ENCODE results near the gene MBLAC1.
"Not testable (repeated sequence)": the region's sequence is repeated elsewhere in the genome, so short reads cannot be mapped to it uniquely, and the experiment has no call there.

The MBLAC1 gene

GRCh38 chr7:100137851-100138760 is 11.3 kb downstream of the MBLAC1 start:
- H3K36me3 ChIP-seq (ENCODE audit: control insufficient read depth, insufficient read depth, low read length): no peaks in the 10 kb centered on the region
- no peaks in the 10 kb centered on the region for H3K27me3 ChIP-seq (ENCODE audit: control insufficient read depth, insufficient read depth, low read length, poor library complexity, severe bottlenecking)
- H3K4me3 ChIP-seq (ENCODE audit: insufficient read depth, low read depth, low read length): no peak overlapping the region
- no peaks in the 10 kb centered on the region for H3K9me3 ChIP-seq (ENCODE audit: control insufficient read depth, low read length)
- H3K4me1 ChIP-seq (ENCODE audit: control insufficient read depth, insufficient read depth, low read length): no peaks in the 10 kb centered on the region
- WGBS, 2 experiments: 92 to 93% methylated on average over 13 of the region's 13 CpGs
- no peak overlapping the region for H3K27ac ChIP-seq (ENCODE audit: insufficient read depth, low read depth, low read length, poor library complexity, severe bottlenecking)

GRCh38 chr7:100141555-100141949 is 14.8 kb downstream of the MBLAC1 start:
- H3K4me1 ChIP-seq (ENCODE audit: control insufficient read depth, insufficient read depth, low read length): no peaks in the 10 kb centered on the region
- no peaks in the 10 kb centered on the region for H3K27me3 ChIP-seq (ENCODE audit: control insufficient read depth, insufficient read depth, low read length, poor library complexity, severe bottlenecking)
- WGBS, 2 experiments: 86 to 95% methylated on average over 3 of the region's 3 CpGs
- H3K4me3 ChIP-seq (ENCODE audit: insufficient read depth, low read depth, low read length): no peak overlapping the region
- H3K36me3 ChIP-seq (ENCODE audit: control insufficient read depth, insufficient read depth, low read length): no peaks in the 10 kb centered on the region
- H3K9me3 ChIP-seq (ENCODE audit: control insufficient read depth, low read length): no peaks in the 10 kb centered on the region
- no peak overlapping the region for H3K27ac ChIP-seq (ENCODE audit: insufficient read depth, low read depth, low read length, poor library complexity, severe bottlenecking)

- Histone ChIP-seq H3K4me3 (ENCODE audit: insufficient read depth, low read depth, low read length) (no peak overlapping the region), H3K36me3 (ENCODE audit: control insufficient read depth, insufficient read depth, low read length) (no peaks in the 10 kb centered on the region), H3K27ac (ENCODE audit: insufficient read depth, low read depth, low read length, poor library complexity, severe bottlenecking) (no peak overlapping the region), H3K9me3 (ENCODE audit: control insufficient read depth, low read length) (no peaks in the 10 kb centered on the region), H3K4me1 (ENCODE audit: control insufficient read depth, insufficient read depth, low read length) (no peaks in the 10 kb centered on the region), H3K27me3 (ENCODE audit: control insufficient read depth, insufficient read depth, low read length, poor library complexity, severe bottlenecking) (no peaks in the 10 kb centered on the region)
- WGBS, 2 experiments: 89 to 93% methylated on average over 3 of the region's 3 CpGs
Observed at GRCh38 chr7:100142461-100142860, 15.7 kb downstream of the MBLAC1 start.

GRCh38 chr7:100146350-100146749 is 19.6 kb downstream of the MBLAC1 start:
- 95 to 97% methylated on average over 4 of the region's 4 CpGs for WGBS, 2 experiments
- not testable (repeated sequence) for H3K9me3 ChIP-seq (ENCODE audit: control insufficient read depth, low read length); H3K27me3 ChIP-seq (ENCODE audit: control insufficient read depth, insufficient read depth, low read length, poor library complexity, severe bottlenecking); H3K4me3 ChIP-seq (ENCODE audit: insufficient read depth, low read depth, low read length); H3K36me3 ChIP-seq (ENCODE audit: control insufficient read depth, insufficient read depth, low read length); H3K4me1 ChIP-seq (ENCODE audit: control insufficient read depth, insufficient read depth, low read length); H3K27ac ChIP-seq (ENCODE audit: insufficient read depth, low read depth, low read length, poor library complexity, severe bottlenecking)

- WGBS, 2 experiments: 92 to 100% methylated on average over 2 of the region's 2 CpGs
- Histone ChIP-seq H3K9me3 (ENCODE audit: control insufficient read depth, low read length) (no peaks in the 10 kb centered on the region), H3K27ac (ENCODE audit: insufficient read depth, low read depth, low read length, poor library complexity, severe bottlenecking) (no peak overlapping the region), H3K27me3 (ENCODE audit: control insufficient read depth, insufficient read depth, low read length, poor library complexity, severe bottlenecking) (no peaks in the 10 kb centered on the region), H3K4me1 (ENCODE audit: control insufficient read depth, insufficient read depth, low read length) (peaks cover 6% of the 10 kb centered on the region), H3K36me3 (ENCODE audit: control insufficient read depth, insufficient read depth, low read length) (no peaks in the 10 kb centered on the region), H3K4me3 (ENCODE audit: insufficient read depth, low read depth, low read length) (no peak overlapping the region)
Observed at GRCh38 chr7:100147278-100147677, 20.5 kb downstream of the MBLAC1 start.

GRCh38 chr7:100148225-100148558 is 21.4 kb downstream of the MBLAC1 start:
- WGBS, 2 experiments: 75 to 78% methylated on average over 14 of the region's 14 CpGs
- H3K4me3 ChIP-seq (ENCODE audit: insufficient read depth, low read depth, low read length): peak overlapping the region; percentile 13
- H3K27me3 ChIP-seq (ENCODE audit: control insufficient read depth, insufficient read depth, low read length, poor library complexity, severe bottlenecking): no peaks in the 10 kb centered on the region
- peaks cover 6% of the 10 kb centered on the region for H3K4me1 ChIP-seq (ENCODE audit: control insufficient read depth, insufficient read depth, low read length)
- H3K27ac ChIP-seq (ENCODE audit: insufficient read depth, low read depth, low read length, poor library complexity, severe bottlenecking): no peak overlapping the region
- H3K9me3 ChIP-seq (ENCODE audit: control insufficient read depth, low read length): no peaks in the 10 kb centered on the region
- H3K36me3 ChIP-seq (ENCODE audit: control insufficient read depth, insufficient read depth, low read length): no peaks in the 10 kb centered on the region

GRCh38 chr7:100148559-100149328 is 22.0 kb downstream of the MBLAC1 start, which contains the start of gene LAMTOR4:
LAMTOR4 (plus strand) TSS chr7:100148918; CDS start chr7:100148973, 55 bp downstream.
- 1% methylated on average over 46 of the region's 46 CpGs for WGBS, 2 experiments

GRCh38 chr7:100152404-100152803 is 25.6 kb downstream of the MBLAC1 start:
- peaks cover 7% of the 10 kb centered on the region for H3K4me1 ChIP-seq (ENCODE audit: control insufficient read depth, insufficient read depth, low read length)
- H3K36me3 ChIP-seq (ENCODE audit: control insufficient read depth, insufficient read depth, low read length): peaks cover 22% of the 10 kb centered on the region
- H3K4me3 ChIP-seq (ENCODE audit: insufficient read depth, low read depth, low read length): no peak overlapping the region
- H3K27ac ChIP-seq (ENCODE audit: insufficient read depth, low read depth, low read length, poor library complexity, severe bottlenecking): no peak overlapping the region
- no peaks in the 10 kb centered on the region for H3K27me3 ChIP-seq (ENCODE audit: control insufficient read depth, insufficient read depth, low read length, poor library complexity, severe bottlenecking)
- no peaks in the 10 kb centered on the region for H3K9me3 ChIP-seq (ENCODE audit: control insufficient read depth, low read length)

More at GRCh38 chr7:100148559-100149328, 22.0 kb downstream of the MBLAC1 start, which contains the start of gene LAMTOR4:
- no peak within 1 kb of the TSS for H3K27ac ChIP-seq (ENCODE audit: insufficient read depth, low read depth, low read length, poor library complexity, severe bottlenecking)
- no peaks in the 10 kb centered on the region for H3K27me3 ChIP-seq (ENCODE audit: control insufficient read depth, insufficient read depth, low read length, poor library complexity, severe bottlenecking)
- H3K9me3 ChIP-seq (ENCODE audit: control insufficient read depth, low read length): no peaks in the 10 kb centered on the region
- H3K36me3 ChIP-seq (ENCODE audit: control insufficient read depth, insufficient read depth, low read length): no peaks in the 10 kb centered on the region
- H3K4me1 ChIP-seq (ENCODE audit: control insufficient read depth, insufficient read depth, low read length): peaks cover 6% of the 10 kb centered on the region
- peak within 1 kb of the TSS; percentile 99 for H3K4me3 ChIP-seq (ENCODE audit: insufficient read depth, low read depth, low read length)

GRCh38 chr7:100152937-100153666 is 26.3 kb downstream of the MBLAC1 start:
- Histone ChIP-seq H3K9me3 (ENCODE audit: control insufficient read depth, low read length) (no peaks in the 10 kb centered on the region), H3K27me3 (ENCODE audit: control insufficient read depth, insufficient read depth, low read length, poor library complexity, severe bottlenecking) (no peaks in the 10 kb centered on the region), H3K36me3 (ENCODE audit: control insufficient read depth, insufficient read depth, low read length) (peaks cover 22% of the 10 kb centered on the region), H3K27ac (ENCODE audit: insufficient read depth, low read depth, low read length, poor library complexity, severe bottlenecking) (no peak overlapping the region), H3K4me1 (ENCODE audit: control insufficient read depth, insufficient read depth, low read length) (peaks cover 11% of the 10 kb centered on the region), H3K4me3 (ENCODE audit: insufficient read depth, low read depth, low read length) (no peak overlapping the region)
- 94 to 95% methylated on average over 18 of the region's 18 CpGs for WGBS, 2 experiments

All from ectodermal cell (in vitro differentiated cells).